Measurements from ENCODE around the gene AGAP2. TPM values are rescaled to one million over a fixed set of nuclear protein-coding genes. Genes with fewer than 3 reads are reported as not detected.

AGAP2 gene
- total RNA-seq, 6 donors from 2014 or later, result 2.0 to 7.3 (median 5.8) TPM

DNA sequence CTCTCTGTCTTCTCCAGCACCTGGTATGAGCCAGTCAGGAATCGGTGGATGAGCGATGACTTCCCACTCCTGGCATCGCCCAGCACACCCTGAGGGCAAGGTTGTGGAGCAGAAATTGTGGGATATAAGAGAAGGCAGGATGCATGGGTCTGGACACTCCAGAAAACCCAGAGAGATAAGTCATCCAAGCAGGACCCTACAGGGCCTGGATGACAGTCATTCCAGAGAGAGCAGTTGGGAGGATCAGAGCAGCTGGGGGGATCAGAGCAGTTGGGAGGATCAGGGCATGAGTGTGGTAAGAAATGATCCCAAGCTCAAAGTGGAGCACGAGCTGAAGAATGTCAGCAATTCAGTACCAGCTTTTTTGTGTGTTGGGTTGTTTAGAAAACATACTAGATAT is 4.0 kb downstream of the AGAP2 start:
- Histone ChIP-seq H3K27ac (no peak overlapping the region), H3K36me3 (peaks cover 0 to 8% (median 1%) of the 10 kb centered on the region in 4 donors), H3K4me3 (no peak overlapping the region), H3K27me3 (peaks cover 1 to 44% (median 18%) of the 10 kb centered on the region in 4 donors), H3K4me1 (peaks cover 26 to 43% (median 33%) of the 10 kb centered on the region in 4 donors), H3K9me3 (no peaks in the 10 kb centered on the region)
- no peak for TF ChIP-seq POLR2AphosphoS5 (IDR thresholded peaks at IDR 0.05)
- TF ChIP-seq, protein P1, sequence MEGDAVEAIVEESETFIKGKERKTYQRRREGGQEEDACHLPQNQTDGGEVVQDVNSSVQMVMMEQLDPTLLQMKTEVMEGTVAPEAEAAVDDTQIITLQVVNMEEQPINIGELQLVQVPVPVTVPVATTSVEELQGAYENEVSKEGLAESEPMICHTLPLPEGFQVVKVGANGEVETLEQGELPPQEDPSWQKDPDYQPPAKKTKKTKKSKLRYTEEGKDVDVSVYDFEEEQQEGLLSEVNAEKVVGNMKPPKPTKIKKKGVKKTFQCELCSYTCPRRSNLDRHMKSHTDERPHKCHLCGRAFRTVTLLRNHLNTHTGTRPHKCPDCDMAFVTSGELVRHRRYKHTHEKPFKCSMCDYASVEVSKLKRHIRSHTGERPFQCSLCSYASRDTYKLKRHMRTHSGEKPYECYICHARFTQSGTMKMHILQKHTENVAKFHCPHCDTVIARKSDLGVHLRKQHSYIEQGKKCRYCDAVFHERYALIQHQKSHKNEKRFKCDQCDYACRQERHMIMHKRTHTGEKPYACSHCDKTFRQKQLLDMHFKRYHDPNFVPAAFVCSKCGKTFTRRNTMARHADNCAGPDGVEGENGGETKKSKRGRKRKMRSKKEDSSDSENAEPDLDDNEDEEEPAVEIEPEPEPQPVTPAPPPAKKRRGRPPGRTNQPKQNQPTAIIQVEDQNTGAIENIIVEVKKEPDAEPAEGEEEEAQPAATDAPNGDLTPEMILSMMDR (IDR thresholded peaks at IDR 0.05), result no peak
- DNase-seq (no peak), ATAC-seq (ENCODE audit: low FRiP score in 2 of 2) (no peak)
- 75 to 81% methylated on average over 4 of the region's 4 CpGs for WGBS, 2 donors

DNA sequence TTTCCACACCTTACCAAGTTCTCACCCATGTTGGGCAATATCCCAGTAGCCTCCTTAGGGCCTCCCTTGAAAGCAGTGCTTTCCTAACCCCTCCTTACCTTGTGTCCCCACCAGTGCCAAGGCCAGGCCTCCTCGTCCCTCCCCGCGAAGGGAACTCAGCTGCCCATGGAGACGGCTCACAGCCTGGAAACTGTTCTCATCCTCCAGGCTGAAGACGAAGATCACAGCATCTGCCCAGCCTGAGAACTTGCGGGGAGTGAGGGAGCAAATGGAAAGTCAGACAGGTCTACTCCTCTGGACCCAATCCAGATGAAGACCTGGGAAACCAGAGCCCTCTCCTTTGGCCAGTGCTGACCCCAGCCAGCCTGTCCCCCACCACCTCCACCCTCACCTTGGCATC is 4.6 kb downstream of the AGAP2 start:
- peaks cover 26 to 38% (median 31%) of the 10 kb centered on the region in 4 donors for H3K4me1 ChIP-seq
- no peak overlapping the region for H3K27ac ChIP-seq
- peaks cover 1 to 38% (median 18%) of the 10 kb centered on the region in 4 donors for H3K27me3 ChIP-seq
- no peak overlapping the region for H3K4me3 ChIP-seq
- TF ChIP-seq, protein P1 (IDR thresholded peaks at IDR 0.05), result no peak
- TF ChIP-seq POLR2A (IDR thresholded peaks at IDR 0.05), result no peak
- TF ChIP-seq POLR2AphosphoS5 (IDR thresholded peaks at IDR 0.05), result no peak
- H3K36me3 ChIP-seq, result peaks cover 0 to 8% (median 1%) of the 10 kb centered on the region in 4 donors
- no peaks in the 10 kb centered on the region for H3K9me3 ChIP-seq
- DNase-seq (no peak), ATAC-seq (ENCODE audit: low FRiP score in 2 of 2) (no peak)
- WGBS, 2 donors, result 62 to 77% methylated on average over 5 to 6 of the region's 6 CpGs

DNA sequence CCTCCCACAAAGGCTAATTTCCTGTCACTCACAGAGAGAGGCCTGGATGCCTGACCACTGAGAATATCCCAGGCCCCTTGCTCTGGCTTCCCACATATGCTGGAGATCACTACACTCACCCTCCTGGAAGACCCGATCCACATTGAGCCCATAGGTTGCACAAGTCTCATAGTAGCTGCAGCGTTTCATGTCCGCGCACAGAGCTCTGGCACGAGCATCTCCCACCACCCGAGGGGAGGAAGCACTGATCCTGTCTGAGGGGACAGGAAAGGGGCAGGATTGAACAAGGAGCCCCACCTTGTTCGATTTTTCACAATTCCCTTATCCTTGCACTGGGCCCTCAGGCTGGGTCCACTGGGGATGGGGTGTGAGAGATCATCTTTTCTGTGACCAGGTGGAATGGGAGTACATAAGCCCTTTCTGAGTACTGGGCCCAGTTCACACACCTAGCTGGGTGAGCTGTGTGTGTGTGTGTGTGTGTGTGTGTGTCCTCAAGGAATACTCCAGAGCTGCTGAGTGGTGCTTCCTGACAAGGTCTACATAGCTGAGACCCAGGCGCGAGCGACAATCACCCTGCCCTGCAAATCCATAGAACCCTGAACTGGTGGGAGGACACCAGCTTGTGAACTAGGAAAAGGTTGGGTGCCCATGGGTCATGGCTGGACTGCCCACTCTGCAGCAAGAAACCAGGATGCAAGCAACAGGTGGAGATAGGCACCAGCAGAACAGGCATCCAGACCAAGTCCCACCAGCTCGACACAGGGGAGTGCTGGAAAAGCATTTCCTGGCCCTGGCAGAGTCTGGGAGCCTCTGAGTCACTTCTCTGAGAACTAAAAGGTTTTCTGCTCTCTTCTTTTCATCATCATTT is 5.6 kb downstream of the AGAP2 start:
- no peak for DNase-seq
- no peaks in the 10 kb centered on the region for H3K9me3 ChIP-seq
- H3K27me3 ChIP-seq, result peaks cover 0 to 28% (median 11%) of the 10 kb centered on the region in 4 donors

DNA sequence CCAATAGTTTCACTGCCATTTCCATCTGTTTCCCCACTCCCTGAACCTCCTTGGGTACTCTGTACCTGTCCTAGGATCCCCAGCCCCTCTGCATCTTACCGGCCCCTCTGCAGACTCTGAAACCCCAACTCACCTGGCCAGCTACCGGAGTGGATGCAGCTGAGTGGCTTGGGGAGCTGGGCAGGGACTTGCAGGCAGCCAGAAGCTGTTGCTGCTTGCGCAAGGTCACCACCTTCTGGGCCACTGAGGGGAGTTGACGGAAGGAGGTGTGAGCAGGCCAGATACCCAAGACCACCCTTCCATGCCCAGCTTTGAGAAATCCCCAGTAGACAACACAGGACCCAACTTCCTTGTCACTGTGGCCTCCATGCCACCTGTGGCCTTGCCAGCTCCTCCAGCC is 6.3 kb downstream of the AGAP2 start:
- Histone ChIP-seq H3K27me3 (peaks cover 0 to 21% (median 7%) of the 10 kb centered on the region in 4 donors), H3K4me3 (no peak overlapping the region), H3K9me3 (no peaks in the 10 kb centered on the region), H3K27ac (no peak overlapping the region), H3K4me1 (peaks cover 11 to 26% (median 18%) of the 10 kb centered on the region in 4 donors), H3K36me3 (peaks cover 0 to 15% (median 4%) of the 10 kb centered on the region in 4 donors)
- no peak for DNase-seq
- no peak for ATAC-seq (ENCODE audit: low FRiP score in 2 of 2)
- WGBS, 2 donors, result 61 to 70% methylated on average over 3 to 4 of the region's 4 CpGs
- TF ChIP-seq, protein P1 (IDR thresholded peaks at IDR 0.05), result no peak
- TF ChIP-seq EP300 (IDR thresholded peaks at IDR 0.05), result no peak
- no peak for TF ChIP-seq POLR2AphosphoS5 (IDR thresholded peaks at IDR 0.05)

More for the DNA sequence above, 5.6 kb downstream of the AGAP2 start:
- 71 to 78% methylated on average over 11 of the region's 11 CpGs for WGBS, 2 donors
- ATAC-seq (ENCODE audit: low FRiP score in 2 of 2), result no peak
- TF ChIP-seq EP300 (IDR thresholded peaks at IDR 0.05), result no peak
- TF ChIP-seq, protein P1 (IDR thresholded peaks at IDR 0.05), result no peak
- H3K36me3 ChIP-seq, result peaks cover 0 to 8% (median 1%) of the 10 kb centered on the region in 4 donors
- no peak overlapping the region for H3K4me3 ChIP-seq
- H3K27ac ChIP-seq, result no peak overlapping the region
- H3K4me1 ChIP-seq, result peaks cover 18 to 28% (median 21%) of the 10 kb centered on the region in 4 donors
